HG02938 (cell line): Measurements from ENCODE around the gene SP9.

ENCODE experiments used
- ATAC-seq: cut with Tn5 transposase; IDR thresholded peaks from one replicate; pipeline ENCODE4 v1.9.1; 2021; ENCODE audit warnings: mild to moderate bottlenecking, moderate library complexity; ENCODE audit not compliant: unreplicated experiment

SP9 gene

DNA sequence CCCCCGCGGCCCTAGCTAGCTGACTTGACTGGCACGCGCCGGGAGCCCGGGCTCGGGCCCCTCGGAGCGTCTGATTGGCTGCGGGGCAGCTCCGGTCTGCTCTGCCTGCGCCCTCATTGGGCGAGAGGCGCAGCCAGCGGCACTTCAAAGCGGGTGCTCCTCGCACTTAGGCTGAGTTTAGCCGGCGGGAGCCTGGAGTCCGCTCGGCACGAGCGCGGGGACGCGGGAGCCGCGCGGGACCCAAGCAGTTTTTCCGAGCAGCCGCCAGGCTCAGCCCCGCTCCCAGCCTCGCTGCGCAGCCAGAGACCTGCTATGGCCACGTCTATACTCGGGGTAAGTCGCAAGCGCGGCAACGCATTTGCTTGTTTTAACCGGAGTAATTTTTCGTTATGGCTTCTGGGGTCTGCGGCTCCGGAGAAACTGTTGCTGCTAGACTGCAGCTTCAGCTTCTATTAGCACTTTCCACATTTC, at the start of gene SP9:
TSS of gene SP9 (plus strand) at position 174 of the 471 bp plus-strand sequence. CDS start at position 313, 139 bp downstream.
- no peak for ATAC-seq

DNA sequence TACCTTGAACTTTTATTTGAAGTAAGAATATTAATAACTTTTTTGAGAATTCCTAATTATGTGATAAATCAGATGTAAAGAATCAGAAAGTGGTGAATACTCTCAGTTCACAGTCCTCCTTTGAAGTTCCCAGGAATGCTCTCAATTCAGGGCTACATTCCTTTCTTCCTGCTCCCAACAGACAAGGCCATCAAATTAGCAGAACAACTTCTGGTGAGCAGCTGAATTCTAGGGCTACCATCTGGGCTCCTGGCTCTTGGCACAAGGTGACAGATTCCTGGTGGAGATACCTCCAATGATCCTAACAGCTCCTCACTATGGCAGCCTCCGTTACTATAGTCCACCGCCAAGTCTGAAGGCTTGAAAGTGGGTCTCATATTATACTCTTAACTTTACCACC, 48.6 kb upstream of the SP9 start:
- ATAC-seq, result no peak

DNA sequence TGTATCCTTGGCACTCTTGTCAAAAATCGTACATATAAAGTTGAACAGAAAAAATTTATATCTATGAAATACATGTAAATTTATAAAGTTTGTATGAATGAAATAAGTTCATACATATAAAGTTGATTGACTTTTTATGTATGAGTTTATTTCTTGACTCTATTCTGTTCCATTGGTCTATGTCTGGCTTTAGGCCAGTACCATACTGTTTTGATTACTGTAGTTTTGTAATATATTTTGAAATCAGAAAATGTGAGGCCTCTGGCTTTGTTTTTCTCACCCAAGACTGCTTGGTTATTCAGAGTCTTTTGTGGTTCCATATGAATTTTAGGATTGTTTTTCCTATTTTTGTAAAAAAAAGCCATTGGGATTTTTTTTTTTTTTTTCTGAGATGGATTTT, 41.8 kb upstream of the SP9 start:
- no peak for ATAC-seq

DNA sequence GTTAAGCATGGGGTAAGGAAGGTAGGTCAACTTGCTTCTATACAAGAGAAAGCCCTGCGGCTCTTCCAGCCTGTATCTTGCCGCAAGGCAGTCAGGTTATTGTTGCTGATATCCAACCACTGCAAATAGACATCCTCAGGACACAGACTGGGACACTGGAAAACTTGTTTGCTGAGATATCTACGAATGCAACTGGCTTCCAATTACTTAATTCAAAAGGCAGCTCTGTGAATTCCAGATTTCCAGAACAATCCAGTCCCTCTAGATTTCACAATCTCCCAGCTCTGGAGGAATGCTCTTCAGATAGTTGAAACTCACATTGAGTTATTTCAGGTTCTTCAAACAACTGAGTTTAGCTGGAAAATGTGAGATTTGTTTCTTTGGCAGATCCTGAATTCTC, 34.6 kb upstream of the SP9 start:
- no peak for ATAC-seq

DNA sequence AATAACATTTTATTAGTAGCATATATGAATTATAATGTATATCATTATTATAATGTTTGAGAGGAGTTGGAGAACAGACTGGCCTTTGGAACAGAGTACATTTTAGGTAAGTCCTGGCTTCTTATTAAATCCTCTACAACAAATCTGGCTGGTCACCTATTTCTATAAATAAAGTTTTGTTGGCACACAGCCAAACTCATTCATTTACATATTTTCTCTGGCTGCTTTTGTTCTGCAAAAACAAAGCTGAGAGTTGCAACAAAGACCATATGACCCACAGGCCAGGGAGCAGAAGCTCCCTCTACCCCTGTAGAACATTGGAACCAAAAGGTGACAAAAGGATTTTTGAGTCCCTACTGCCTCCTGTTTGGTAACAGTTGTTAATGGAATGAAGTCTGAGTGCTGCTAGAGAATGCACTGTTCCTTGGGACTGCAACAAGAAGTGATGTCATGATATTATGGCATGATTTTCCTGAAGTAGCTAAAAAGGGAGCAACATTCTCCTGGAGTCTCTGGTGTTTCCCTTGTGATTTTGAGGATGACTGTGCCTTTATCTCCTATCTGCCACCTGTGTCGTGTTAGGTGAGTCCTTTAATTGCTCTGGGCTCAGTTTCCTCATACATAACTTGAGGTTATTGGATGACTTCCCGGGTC, 22.0 kb upstream of the SP9 start:
- ATAC-seq, result no peak

DNA sequence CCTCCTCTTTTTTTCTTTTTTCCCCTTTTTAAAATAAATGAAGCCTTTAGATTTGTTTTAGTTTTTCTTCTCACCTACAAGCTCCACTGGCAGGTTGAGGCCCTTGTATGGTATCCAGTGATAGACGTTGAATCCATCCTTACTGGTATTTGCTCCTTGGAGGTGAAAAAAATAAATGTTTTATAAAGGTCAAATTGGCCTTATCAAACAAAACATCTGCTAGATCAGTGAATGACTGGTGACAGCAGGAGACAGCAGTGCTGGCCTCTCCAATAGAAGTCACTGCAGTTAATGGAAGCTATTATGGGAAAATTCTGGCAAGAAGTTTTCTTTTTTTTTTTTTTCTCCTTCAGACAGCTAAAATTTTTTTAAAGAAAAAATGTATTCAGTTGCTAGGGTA, 12.6 kb upstream of the SP9 start:
- ATAC-seq, result no peak

DNA sequence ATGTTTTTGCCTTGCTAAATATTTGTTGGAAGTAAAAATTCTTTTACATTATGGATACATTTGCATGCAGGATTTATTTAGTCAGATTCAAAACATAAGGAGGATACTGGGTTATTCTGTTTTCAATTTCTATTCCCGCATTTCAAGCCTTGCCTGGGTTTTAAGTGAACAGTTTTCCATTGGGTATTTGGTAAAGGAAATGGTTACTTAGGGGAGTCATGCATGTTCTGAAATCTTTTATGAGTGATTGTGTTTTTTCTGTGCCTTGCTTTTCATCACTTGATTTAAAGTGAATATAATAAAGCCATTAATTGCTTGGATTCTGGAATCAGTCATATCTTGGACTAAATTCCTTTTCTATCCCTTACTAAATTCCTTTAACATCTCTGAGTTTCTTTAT, 12.0 kb upstream of the SP9 start:
- ATAC-seq, result no peak

DNA sequence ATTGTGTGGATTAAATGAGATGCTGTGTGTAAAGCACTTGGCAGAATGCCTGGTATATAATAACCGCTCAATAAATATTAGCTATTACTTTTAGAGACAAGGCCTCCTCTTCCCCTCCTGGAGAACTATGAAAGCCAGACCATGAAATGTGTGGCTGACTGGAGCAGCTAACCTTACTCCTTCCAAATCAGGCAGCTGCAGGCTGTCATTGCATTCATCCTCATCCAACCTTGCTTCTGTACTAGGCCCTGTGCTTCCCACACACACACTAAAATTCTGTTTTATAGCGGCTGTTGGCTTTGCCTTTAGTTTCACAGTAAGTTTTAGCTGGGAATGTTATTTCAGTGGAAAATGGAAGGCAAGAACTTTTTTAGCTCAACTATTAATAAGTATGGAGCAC, 10.2 kb upstream of the SP9 start:
- ATAC-seq, result no peak

DNA sequence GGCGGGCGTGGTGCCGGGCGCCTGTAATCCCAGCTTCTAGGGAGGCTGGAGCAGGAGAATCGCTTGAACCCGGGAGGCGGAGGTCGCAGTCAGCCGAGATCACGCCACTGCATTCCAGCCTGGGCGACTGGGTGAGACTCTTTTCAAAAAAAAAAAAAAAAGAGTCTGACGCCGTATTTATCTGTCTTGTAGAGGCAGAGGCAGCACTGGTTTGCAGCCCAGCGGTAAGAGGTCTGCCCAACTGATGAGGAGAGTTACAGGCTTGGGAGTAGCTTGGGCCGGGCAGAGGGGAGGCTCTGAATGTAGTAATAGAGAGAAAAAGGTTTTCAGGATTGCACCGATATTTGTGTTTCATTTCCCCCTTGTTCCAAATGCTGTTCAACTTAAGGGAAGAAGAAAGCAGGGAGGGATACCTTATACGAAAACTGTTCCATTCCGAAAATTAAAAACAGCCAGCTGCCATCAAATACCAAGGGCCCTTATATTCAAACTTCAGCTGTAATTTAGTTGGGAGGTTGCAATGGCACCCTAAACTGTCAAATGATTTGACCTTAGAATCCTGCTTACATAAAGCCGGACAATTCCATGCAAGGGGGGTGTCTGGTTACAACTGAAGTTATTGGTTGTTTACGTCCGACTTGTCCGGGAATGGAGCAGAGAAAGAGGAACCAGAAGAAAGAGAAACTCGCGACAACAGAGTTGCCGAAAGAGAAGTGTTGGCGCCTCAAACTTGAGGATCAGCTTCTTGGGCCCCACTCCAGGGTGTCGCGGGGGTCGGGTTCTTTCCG, 9.2 kb upstream of the SP9 start:
- no peak for ATAC-seq

DNA sequence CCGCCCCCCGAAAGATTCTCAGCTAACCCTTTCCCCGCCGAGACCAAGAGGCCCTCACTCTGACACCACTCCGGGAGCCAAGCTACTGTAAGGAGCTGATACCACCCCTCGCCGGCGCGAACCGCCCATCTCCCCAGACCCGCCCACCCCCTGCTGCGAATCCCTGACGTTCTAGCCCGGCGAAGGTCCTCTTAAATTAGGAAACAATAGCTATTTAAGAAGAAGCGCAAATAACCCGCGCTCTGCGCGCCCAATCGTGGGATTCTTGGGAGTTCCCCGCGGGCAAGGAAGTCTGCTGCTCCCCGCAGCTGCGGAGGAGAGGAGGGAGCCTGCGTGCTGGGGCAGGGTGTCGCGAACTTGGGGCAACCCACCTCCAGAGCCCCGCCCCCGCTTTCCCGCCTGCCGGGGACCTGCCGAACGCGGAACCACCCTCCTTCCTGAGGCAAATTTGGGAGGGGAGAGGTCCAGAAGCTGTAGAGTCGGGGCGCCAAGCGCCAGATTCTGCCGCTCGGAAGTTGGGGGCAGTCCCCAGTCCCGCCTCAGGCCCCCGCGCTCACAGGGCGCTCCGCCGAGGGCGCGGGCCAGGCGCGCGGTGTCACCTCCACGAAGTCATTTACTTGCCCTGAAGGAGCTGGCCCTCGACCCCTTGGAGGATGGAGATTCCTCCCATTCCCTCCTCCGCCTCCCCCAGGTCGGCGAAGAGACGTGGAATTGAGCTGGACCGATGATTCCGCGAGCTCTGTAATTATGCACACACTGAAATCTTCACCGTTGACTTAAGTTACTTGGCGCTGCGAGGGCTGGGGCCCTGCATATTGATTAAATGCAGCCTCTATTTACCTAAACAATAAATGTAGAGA, 8.4 kb upstream of the SP9 start:
- no peak for ATAC-seq

DNA sequence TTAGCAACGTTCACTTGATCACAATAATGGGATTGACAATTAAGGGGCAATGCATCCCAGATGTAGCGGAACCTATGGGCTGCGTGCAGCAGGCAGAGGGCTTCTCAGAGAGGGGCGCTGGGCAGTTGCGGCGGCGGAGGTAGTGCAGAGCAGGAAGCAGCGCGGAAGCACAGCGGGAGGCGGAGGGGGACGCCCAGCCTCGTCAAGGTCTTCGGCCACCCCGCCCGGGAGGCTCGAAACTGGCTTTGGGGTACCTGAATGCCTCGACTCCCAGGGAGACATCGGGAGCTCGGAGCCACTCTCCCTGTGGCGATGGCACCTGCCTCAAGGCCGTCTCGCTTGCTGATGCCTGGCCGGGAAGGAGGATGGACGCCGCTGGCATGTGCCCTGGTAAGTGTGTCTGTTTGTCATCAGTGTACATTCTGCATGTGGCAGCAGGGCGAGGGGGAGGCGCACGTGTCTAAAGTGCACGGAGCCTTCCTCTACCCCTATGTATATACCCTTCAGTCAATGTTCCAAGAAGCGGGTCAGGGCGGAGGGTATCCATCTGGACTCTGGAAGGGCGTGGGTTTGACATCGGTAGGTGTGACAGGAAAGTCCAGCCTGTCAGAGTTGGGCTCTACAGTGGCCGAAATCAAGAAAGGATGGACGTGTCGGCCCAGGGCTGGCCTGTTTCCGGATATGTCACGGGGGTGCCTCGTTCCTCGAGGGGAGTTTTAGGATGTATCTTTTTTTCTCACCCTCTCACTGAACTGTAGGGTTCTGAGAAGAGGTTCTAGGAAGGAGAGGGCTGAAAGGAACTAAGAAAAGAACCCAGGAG, 7.5 kb upstream of the SP9 start:
- no peak for ATAC-seq

DNA sequence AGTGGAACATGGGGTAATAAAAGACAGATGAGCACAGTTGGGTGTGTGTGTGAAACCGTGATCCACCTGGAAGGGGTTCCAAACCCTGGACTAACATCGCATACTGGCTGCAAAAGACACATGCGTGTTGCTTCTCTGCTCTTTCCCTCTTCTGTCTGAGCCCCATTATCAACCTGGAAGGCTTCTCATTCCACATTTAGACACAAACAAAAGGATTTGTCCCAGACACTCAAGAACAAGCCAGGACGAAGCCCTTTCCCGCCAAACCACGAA, 7.0 kb upstream of the SP9 start:
- no peak for ATAC-seq

DNA sequence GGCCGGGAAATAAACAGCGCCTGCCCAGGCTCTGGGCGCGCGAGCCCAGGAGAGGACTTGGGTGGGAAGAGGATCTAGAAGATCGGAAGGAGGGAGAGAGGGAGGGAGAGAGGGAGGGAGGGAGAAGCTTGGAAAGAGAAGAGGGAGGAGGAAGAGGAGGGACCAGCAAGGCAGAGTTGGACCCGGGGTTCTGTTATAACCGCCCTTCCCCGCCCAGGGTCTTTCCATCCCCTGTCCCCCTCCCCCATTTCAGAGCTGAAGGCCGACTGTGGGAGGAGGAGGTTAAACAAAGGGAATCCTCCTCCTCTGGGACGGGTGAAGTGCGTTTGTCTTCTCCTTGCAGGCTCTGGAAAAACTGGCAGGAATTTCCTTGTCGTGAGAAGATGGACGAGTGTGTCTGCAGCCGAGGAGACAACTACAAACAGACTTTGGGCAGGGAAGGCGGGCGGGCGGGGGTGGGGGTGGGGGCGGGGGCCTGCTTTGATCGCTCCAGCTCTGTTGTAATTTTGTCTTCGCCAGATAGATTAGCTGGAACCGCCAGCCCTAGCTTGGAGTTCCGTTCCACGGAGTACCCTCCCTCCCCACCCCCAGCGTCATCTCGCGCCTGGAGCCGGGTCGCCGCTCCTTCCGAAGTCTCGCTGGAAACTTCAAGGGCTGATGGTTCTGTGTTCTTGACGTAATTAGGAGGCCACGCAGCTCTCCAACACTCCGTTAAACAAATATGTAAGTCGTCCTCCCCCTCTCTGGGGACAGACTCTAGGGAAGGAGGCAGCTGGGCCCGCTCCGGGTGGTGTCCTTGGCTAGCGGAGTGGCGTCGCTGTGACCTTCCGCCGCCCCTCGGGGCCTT, 6.4 kb upstream of the SP9 start:
- no peak for ATAC-seq

DNA sequence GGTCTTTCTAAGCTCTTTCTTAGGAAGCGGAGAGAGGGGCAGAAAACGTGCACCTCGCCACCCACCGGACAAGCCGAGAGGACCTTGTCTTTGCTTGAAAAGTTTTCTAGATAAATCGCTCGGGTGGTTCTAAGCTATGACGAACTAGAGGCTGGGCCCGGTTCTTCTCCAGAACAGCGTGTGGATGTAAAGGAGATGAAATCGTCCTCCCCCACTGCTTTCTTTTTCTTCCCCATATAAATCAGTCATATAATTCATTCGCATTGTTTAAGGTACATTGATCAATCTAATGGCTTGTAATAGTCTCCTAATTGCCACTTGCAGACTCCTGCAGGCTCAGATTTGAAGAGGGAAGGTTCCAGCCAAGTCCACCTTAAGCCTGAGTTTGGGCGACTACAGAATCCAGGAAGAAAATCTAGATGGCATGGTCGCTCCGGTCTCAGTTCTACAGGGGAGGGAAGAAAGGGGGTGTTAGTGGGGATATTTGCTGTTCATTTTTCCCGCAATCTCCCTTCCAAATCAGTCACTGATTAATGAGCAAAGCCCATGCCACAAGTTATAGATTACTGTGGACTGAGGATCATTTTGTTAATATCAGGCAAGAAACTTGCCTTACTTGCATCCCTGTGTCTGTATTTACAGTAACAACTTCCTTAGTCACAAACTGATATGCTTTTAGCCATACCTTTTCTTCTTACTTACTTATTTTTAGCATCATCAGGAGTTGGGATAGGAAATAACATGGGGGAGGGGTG, 5.6 kb upstream of the SP9 start:
- no peak for ATAC-seq

DNA sequence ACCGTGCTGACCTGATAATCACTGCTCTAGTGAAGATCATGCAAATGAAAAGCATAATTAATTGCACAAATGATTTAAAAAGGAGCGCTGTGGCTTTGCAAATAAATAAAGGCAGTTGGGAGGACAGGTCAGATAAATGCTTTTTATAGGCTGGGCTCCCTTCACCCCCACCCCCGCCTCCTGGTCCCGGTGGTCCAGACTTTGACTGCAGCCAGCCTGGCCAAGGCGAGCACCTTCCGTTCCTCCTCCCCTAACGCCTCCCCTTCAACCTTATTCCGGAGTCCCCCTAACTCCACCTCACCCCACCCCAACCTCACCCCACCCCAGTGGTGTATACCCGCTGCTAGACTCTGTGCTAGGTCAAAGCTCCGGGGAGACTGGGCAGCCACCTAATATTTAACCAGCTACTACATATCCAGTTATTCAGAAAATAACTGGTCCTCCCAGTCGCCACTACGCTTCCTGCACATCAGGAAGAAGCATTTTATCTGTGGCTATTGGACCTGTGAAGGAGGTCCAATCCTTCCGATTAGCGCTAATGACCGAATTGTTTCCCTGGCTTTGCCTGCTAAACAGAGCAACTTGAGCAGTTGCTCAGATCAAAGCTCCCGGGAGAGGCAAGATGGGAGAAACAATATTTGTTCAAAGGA, 3.7 kb upstream of the SP9 start:
- ATAC-seq, result no peak

DNA sequence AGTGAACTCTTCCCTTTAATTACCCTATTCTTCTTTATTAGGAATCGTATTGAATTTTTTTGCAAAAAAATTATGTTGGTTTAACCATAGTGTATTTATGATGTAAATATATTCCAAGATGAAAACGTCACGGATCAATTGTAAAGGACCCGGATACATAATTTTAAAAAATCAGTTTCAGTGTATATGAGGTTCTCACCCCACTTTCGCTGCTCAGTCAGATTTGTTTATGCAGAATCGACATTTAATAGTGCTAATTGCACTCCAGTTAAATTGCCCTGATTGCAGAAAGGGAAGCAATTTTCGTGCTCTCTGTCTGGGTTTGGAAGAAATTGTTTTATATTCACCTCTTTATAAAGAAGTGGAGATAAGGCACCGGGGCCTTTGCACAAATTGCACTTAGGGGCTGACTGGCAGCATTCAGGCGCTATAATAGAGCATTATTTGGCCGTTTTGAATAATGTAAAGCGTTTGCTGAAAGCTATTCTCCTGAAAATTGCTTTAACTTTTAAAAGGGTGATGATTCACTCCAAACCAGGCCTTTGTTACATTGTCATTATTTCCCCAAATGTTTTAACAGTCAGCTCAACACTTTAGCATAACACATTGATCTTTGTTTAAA, 3.0 kb upstream of the SP9 start:
- no peak for ATAC-seq

DNA sequence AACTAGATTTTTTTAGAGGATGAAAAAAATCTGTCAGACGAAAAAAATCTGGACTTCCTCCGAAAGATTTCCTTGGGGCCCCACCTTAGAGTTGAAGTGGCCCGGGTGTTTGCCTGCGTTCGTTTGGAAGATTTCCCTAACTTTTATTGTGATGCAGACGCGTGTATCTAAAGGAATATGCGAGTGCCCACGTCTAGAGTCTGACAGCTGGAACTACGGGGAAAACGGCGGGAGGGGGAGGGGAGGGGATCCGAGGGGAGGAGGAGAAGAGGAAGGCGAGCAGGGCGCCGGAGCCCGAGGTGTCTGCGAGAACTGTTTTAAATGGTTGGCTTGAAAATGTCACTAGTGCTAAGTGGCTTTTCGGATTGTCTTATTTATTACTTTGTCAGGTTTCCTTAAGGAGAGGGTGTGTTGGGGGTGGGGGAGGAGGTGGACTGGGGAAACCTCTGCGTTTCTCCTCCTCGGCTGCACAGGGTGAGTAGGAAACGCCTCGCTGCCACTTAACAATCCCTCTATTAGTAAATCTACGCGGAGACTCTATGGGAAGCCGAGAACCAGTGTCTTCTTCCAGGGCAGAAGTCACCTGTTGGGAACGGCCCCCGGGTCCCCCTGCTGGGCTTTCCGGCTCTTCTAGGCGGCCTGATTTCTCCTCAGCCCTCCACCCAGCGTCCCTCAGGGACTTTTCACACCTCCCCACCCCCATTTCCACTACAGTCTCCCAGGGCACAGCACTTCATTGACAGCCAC, 2.4 kb upstream of the SP9 start:
- ATAC-seq, result no peak

DNA sequence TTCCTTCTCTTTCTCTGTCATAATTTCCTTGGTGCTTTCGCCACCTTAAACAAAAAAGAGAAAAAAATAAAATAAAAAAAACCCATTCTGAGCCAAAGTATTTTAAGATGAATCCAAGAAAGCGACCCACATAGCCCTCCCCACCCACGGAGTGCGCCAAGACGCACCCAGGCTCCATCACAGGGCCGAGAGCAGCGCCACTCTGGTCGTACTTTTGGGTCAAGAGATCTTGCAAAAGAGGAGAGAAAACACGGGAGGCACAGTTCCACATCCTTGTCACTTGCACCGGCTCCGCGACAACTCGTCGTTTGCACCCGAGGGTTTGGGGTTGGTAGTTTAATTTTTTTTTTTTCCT, 1.8 kb upstream of the SP9 start:
- no peak for ATAC-seq
